Esophagus muscularis mucosa (tissue), 4 donors: ENCODE measurements around the gene CCDC54. TPM values are rescaled to one million over a fixed set of nuclear protein-coding genes. Genes with fewer than 3 reads are reported as not detected.

Source experiments
- DNase-seq: peaks from one replicate; pipeline ENCODE4 v3.0.0-alpha.2; 2017; ENCODE audit errors: extremely low spot score
- H3K27ac ChIP-seq, 4 donors: fragments of 200-600 bp; sonication (generic); replicated peaks in 1 of 4; 1 replicate in 3 of 4; 2 replicates in 1 of 4; pipeline ENCODE4 v1.5.1; 2016 to 2019; ENCODE audit warnings: mild to moderate bottlenecking in 1 of 4
- H3K27me3 ChIP-seq, 4 donors: fragments of 200-600 bp; sonication (generic); one replicate each; pipeline versions ENCODE4 v1.5.1 to v1.6.0; 2016 to 2019
- H3K36me3 ChIP-seq, 4 donors: fragments of 200-600 bp; sonication (generic); one replicate each; pipeline ENCODE4 v1.5.1; 2016 to 2019
- H3K4me1 ChIP-seq, 4 donors: fragments of 200-600 bp; sonication (generic); one replicate each; pipeline ENCODE4 v1.5.1; 2016 to 2019
- H3K4me3 ChIP-seq, 4 donors: fragments of 200-600 bp; sonication (generic); 1 replicate in 2 of 4; 2 replicates in 2 of 4; pipeline ENCODE4 v1.5.1; 2016 to 2019; ENCODE audit warnings: mild to moderate bottlenecking in 4 of 4, moderate library complexity in 1 of 4
- H3K9me3 ChIP-seq, 4 donors: fragments of 200-600 bp; sonication (generic); 1 replicate in 3 of 4; 2 replicates in 1 of 4; pipeline ENCODE4 v1.5.1; 2016 to 2019
- EP300 ChIP-seq: sonication (generic); formaldehyde crosslinking; IDR thresholded peaks from one replicate; pipeline ENCODE4 v1.6.1; 2017; ENCODE audit warnings: antibody characterized with exemption
- POLR2A ChIP-seq: fragments of 450-650 bp; IDR thresholded peaks from one replicate; pipeline ENCODE4 v1.6.1; 2017; ENCODE audit warnings: antibody characterized with exemption, moderate library complexity, mild to moderate bottlenecking, low read depth
- POLR2AphosphoS5 ChIP-seq, 2 donors: sonication (generic); formaldehyde crosslinking; IDR thresholded peaks; one replicate each; pipeline ENCODE4 v1.6.1; 2017; ENCODE audit warnings: antibody characterized with exemption in 2 of 2
- WGBS: methylation state at CpG from one replicate; pipeline ENCODE4 v1.1.5; 2018; 5-methylcytosine and 5-hydroxymethylcytosine counted together
- intact Hi-C: fragments of 100-400 bp; cut with DNase I; formaldehyde crosslinking; loops from one replicate; pipeline ENCODE4 v1.15.1; 2023
- total RNA-seq, 4 donors: library from RNA; depleted of rRNA; stranded (reverse); fragments of >200 nt; gene quantifications; one replicate each; pipeline versions ENCODE4 v1.1.0 to v1.2.1, GENCODE V29; 2016
- TF ChIP-seq, protein P1 (sequence below), 3 experiments: fragments of 200-600 bp in 2 of 3; fragments of 450-650 bp in 1 of 3; sonication (generic) in 2 of 3; IDR thresholded peaks; one replicate each; pipeline ENCODE4 v1.5.1; 2017 to 2019; ENCODE audit warnings: antibody characterized with exemption in 3 of 3, mild to moderate bottlenecking in 2 of 3, moderate library complexity in 1 of 3

Gene CCDC54
- total RNA-seq, 4 donors from 2014 or later, result not detected

DNA sequence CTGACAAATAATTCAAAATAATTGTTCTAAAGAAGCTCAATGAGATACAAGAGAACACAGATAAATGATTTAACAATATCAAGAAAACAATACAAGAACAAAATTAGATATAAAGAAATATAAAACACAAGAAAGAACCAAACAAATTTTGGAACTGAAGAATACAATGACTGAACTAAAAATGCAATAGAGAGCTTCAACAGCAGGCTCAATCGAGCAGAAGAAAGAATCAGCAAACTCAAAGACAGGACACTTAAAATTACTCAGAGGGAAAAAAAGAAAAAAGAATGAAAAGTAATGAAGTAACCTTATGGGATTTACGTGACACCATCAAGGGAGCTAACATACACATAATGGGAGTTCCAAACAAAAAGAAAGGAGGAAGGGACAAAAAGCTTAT, 32.1 kb downstream of the CCDC54 start:
- H3K4me3 ChIP-seq, result no peak overlapping the region
- H3K27me3 ChIP-seq, result no peaks in the 10 kb centered on the region
- intact Hi-C loops, result no loop called here
- no peaks in the 10 kb centered on the region for H3K4me1 ChIP-seq
- WGBS, result 85% methylated on average over 2 of the region's 2 CpGs
- H3K36me3 ChIP-seq, result no peaks in the 10 kb centered on the region
- H3K9me3 ChIP-seq, result peaks cover 0 to 6% (median 3%) of the 10 kb centered on the region in 4 donors
- no peak for DNase-seq
- no peak overlapping the region for H3K27ac ChIP-seq
- TF ChIP-seq EP300, result no peak
- TF ChIP-seq POLR2A, result no peak
- no peak for TF ChIP-seq POLR2AphosphoS5 (IDR thresholded peaks at IDR 0.05)
- TF ChIP-seq, protein P1, sequence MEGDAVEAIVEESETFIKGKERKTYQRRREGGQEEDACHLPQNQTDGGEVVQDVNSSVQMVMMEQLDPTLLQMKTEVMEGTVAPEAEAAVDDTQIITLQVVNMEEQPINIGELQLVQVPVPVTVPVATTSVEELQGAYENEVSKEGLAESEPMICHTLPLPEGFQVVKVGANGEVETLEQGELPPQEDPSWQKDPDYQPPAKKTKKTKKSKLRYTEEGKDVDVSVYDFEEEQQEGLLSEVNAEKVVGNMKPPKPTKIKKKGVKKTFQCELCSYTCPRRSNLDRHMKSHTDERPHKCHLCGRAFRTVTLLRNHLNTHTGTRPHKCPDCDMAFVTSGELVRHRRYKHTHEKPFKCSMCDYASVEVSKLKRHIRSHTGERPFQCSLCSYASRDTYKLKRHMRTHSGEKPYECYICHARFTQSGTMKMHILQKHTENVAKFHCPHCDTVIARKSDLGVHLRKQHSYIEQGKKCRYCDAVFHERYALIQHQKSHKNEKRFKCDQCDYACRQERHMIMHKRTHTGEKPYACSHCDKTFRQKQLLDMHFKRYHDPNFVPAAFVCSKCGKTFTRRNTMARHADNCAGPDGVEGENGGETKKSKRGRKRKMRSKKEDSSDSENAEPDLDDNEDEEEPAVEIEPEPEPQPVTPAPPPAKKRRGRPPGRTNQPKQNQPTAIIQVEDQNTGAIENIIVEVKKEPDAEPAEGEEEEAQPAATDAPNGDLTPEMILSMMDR (IDR thresholded peaks at IDR 0.05), result no peak

DNA sequence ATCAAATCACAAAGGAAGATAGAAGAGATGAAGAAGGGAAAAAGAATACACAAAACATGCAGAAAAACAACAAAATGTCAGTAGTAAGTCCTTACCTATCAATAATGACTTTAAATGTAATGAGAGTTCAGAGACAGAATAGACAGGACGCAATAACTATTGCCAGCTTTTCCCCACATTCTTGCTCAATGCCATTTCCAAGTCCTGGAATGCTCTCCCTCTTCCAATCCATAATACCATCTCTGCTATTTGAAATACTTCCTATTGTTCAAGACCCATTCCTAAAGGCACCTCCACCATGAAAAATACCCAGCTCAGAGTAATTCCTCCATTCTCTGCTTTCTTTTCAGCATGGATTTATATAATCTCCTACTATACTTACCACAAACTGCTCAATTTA, 33.4 kb downstream of the CCDC54 start:
- no peaks in the 10 kb centered on the region for H3K27me3 ChIP-seq
- 100% methylated on average over 1 of the region's 1 CpG for WGBS
- no peaks in the 10 kb centered on the region for H3K36me3 ChIP-seq
- no peak overlapping the region for H3K4me3 ChIP-seq
- no peak for TF ChIP-seq POLR2AphosphoS5 (IDR thresholded peaks at IDR 0.05)
- TF ChIP-seq, protein P1 (IDR thresholded peaks at IDR 0.05), result no peak
- TF ChIP-seq EP300, result no peak
- TF ChIP-seq POLR2A, result no peak
- no peaks in the 10 kb centered on the region for H3K4me1 ChIP-seq
- H3K9me3 ChIP-seq, result peaks cover 0 to 6% (median 3%) of the 10 kb centered on the region in 4 donors
- no peak for DNase-seq
- H3K27ac ChIP-seq, result no peak overlapping the region
- intact Hi-C loops, result no loop called here

DNA sequence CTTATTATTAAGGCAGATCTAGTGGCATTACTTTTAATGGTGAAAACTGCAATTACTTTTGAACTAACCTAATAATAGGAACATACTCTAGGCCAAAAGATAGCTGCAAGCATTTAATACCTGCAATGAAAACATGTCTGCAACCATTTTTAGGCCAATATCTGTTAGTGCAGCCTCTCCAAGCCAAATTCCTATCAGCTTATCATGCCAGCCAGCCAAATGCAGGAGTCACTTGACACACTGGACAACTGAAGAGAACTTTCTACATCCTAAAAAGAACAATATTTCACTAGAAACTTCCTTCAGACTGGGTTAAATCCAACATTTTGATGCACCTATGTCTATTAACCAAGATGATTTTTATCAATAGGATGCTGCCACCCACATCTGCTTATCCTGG, 33.8 kb downstream of the CCDC54 start:
- no peaks in the 10 kb centered on the region for H3K4me1 ChIP-seq
- H3K27me3 ChIP-seq, result no peaks in the 10 kb centered on the region
- TF ChIP-seq EP300 (no peak), POLR2A (no peak), POLR2AphosphoS5 (IDR thresholded peaks at IDR 0.05) (no peak)
- TF ChIP-seq, protein P1 (IDR thresholded peaks at IDR 0.05), result no peak
- H3K4me3 ChIP-seq, result no peak overlapping the region
- H3K27ac ChIP-seq, result no peak overlapping the region
- intact Hi-C loops, result no loop called here
- peaks cover 0 to 6% (median 3%) of the 10 kb centered on the region in 4 donors for H3K9me3 ChIP-seq
- no peak for DNase-seq
- no peaks in the 10 kb centered on the region for H3K36me3 ChIP-seq

DNA sequence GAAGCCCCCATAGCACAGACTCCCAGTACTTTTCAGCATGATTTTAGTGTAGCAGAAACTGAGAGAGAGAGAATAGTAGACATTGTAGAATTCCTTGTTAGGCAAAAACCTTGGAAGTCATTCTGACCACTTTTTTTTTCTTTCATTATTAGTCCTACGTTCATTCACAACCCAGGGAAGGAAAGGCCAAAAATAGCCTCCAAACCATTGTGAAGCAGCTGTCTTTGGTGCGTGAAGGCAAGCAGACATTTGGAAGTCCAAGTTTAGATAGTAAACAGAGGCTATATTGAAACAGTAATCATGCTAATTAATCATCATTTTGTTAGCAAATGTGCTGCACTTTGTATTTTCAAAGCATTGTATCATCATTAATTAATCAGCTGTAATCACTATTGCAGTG, 34.5 kb downstream of the CCDC54 start:
- H3K4me3 ChIP-seq, result no peak overlapping the region
- no peaks in the 10 kb centered on the region for H3K27me3 ChIP-seq
- DNase-seq, result no peak
- TF ChIP-seq, protein P1 (IDR thresholded peaks at IDR 0.05), result no peak
- no peak for TF ChIP-seq EP300
- no peak for TF ChIP-seq POLR2AphosphoS5 (IDR thresholded peaks at IDR 0.05)
- H3K36me3 ChIP-seq, result no peaks in the 10 kb centered on the region
- H3K27ac ChIP-seq, result no peak overlapping the region
- peaks cover 0 to 6% (median 3%) of the 10 kb centered on the region in 4 donors for H3K9me3 ChIP-seq
- WGBS, result 41% methylated on average over 2 of the region's 2 CpGs
- intact Hi-C loops, result no loop called here
- no peaks in the 10 kb centered on the region for H3K4me1 ChIP-seq

DNA sequence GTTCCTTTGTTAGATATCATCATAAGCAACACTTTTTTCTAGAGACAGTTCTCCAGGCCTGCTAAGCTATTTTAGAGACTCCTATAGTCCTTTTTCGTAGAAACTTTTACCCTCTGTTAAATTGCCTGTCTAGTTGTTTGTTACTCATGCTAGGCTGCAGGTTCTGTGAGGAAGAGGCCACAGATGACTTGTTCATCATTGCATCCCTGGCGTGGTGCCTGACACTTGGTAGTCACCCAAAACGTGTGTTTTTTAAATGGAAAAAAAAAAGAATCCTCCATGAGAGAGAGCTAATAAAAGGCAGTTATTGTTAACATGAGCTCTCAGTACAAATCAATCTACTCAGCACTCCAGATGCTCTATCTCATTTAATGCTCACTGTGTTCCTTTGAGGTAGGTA, 35.1 kb downstream of the CCDC54 start:
- Histone ChIP-seq H3K36me3 (no peaks in the 10 kb centered on the region), H3K4me3 (no peak overlapping the region), H3K9me3 (peaks cover 0 to 6% (median 3%) of the 10 kb centered on the region in 4 donors), H3K27me3 (no peaks in the 10 kb centered on the region), H3K27ac (no peak overlapping the region), H3K4me1 (no peaks in the 10 kb centered on the region)
- TF ChIP-seq, protein P1 (IDR thresholded peaks at IDR 0.05), result no peak
- no peak for TF ChIP-seq POLR2AphosphoS5 (IDR thresholded peaks at IDR 0.05)
- no peak for TF ChIP-seq EP300
- TF ChIP-seq POLR2A, result no peak
- 41% methylated on average over 3 of the region's 3 CpGs for WGBS
- intact Hi-C loops, result no loop called here
- DNase-seq, result no peak
